Fibroblast of pulmonary artery (primary cell): Measurements from ENCODE around the gene CCDC117.

Source experiments
- DNase-seq: peaks from one replicate; pipeline ENCODE4 v3.0.0-alpha.2; 2010; ENCODE audit warnings: low read depth
- H3K4me3 ChIP-seq: replicated peaks from 2 replicates; pipeline ENCODE4 v1.5.1; 2011; ENCODE audit warnings: low read depth, mild to moderate bottlenecking, control low read depth, low read length, moderate library complexity
- CTCF ChIP-seq: IDR thresholded peaks from 2 replicates; pipeline ENCODE4 v1.5.1; 2011; ENCODE audit warnings: mild to moderate bottlenecking, control low read depth, low read length, inconsistent platforms; ENCODE audit errors: missing control alignments

The CCDC117 gene

DNA sequence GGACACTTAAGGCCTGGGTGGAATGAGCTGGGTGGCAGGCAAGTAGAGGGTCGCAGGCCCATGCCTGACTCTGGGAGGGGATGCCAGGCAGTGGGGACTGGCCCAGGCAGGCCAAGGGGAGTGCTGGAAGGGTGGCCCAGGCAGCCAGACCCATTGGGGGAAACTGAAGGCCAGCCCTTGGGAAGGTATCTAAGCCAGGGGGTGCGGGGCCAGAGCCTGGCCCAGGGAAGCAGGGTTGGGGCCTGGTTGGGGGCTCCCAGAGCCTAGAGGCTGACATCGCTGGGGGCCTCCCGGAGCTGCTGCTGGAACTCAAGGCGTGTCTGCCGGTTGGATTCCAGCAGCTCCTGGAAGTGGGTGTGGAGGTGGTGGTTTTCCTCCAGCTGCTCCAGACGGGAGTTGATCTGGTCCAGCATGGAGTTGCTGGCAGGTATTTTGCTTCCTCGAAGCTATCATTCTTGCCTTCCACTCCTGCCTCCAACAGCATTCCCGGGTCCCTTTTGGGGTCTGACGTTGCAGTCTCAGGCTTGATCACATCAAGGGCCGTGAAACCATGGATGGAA, 63.2 kb downstream of the CCDC117 start:
- TF ChIP-seq CTCF: no peak
- no peak overlapping the region for H3K4me3 ChIP-seq
- DNase-seq: no peak

DNA sequence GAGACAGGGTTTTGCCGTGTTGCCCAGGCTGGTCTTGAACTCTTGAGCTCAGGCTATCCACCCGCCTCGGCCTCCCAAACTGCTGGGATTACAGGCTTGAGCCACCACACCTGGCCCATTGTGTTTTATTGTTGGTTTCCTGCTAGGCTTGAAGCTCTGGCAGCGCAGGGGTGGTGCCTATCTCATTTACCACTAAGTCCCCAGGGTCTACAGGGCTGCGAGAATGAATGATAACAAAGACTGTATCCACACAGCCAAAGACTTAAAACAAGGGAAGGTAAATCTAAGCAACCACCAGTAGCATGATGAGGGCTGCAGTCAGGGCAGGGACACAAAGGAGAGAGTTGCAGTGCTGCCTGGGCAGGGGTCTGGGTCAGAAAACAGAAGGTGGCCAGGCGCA, 65.1 kb downstream of the CCDC117 start:
- DNase-seq: no peak
- no peak overlapping the region for H3K4me3 ChIP-seq
- no peak for TF ChIP-seq CTCF
